Upper lobe of right lung (tissue), 1 donor: ENCODE measurements around the gene SMIM26. TPM values are rescaled to one million over a fixed set of nuclear protein-coding genes. Genes with fewer than 3 reads are reported as not detected.

ENCODE experiments used
- ATAC-seq: fragments of 200-7000 bp; cut with Tn5 transposase; one replicate; pipeline ENCODE4 v1.9.1; 2020; ENCODE audit warnings: mild to moderate bottlenecking, moderate library complexity
- DNase-seq: peaks from one replicate; pipeline ENCODE4 v3.0.0-alpha.2; 2020
- H3K27ac ChIP-seq: fragments of 200-600 bp; one replicate; pipeline ENCODE4 v1.8.0; 2022
- H3K27me3 ChIP-seq: fragments of 200-600 bp; one replicate; pipeline ENCODE4 v1.8.0; 2022; ENCODE audit warnings: mild to moderate bottlenecking
- H3K36me3 ChIP-seq: fragments of 200-600 bp; one replicate; pipeline ENCODE4 v1.8.0; 2022
- H3K4me1 ChIP-seq: fragments of 200-600 bp; one replicate; pipeline ENCODE4 v1.8.0; 2022
- H3K4me3 ChIP-seq: fragments of 200-600 bp; one replicate; pipeline ENCODE4 v1.8.0; 2022; ENCODE audit warnings: mild to moderate bottlenecking
- H3K9me3 ChIP-seq: fragments of 200-600 bp; one replicate; pipeline ENCODE4 v1.8.0; 2022
- CTCF ChIP-seq: fragments of 200-600 bp; IDR thresholded peaks from one replicate; pipeline ENCODE4 v1.8.0; 2022; ENCODE audit warnings: antibody characterized with exemption
- intact Hi-C: fragments of 100-400 bp; cut with DNase I; formaldehyde crosslinking; loops from one replicate; pipeline ENCODE4 v1.11.0; 2022
- total RNA-seq: library from RNA; stranded (reverse); fragmentation: NEBNext Ultra II Directional; extraction: Animal tissue kit (Norgen Biotek cat#: 25700); gene quantifications from one replicate; pipeline ENCODE4 v1.2.1, GENCODE V29; 2021
- donor health status: DM: no; HTN: yes; CAD: no; lungs with severe emphysema.

Gene SMIM26
- total RNA-seq, 1 donor from 2014 or later, result 59.5 TPM

GRCh38 chr20:18567739-18568091 is 483 bp downstream of the SMIM26 start:
- DNase-seq, result no peak
- Histone ChIP-seq H3K9me3 (no peaks in the 10 kb centered on the region), H3K36me3 (peaks cover 19% of the 10 kb centered on the region), H3K27me3 (no peaks in the 10 kb centered on the region), H3K4me1 (peaks cover 10% of the 10 kb centered on the region), H3K27ac (peak overlapping the region; percentile 90), H3K4me3 (peak overlapping the region; percentile 94)
- no peak for ATAC-seq
- TF ChIP-seq CTCF, result no peak
- intact Hi-C loops, result no loop called here

GRCh38 chr20:18571009-18571408 is 3.8 kb downstream of the SMIM26 start:
- Histone ChIP-seq H3K4me1 (peaks cover 10% of the 10 kb centered on the region), H3K4me3 (no peak overlapping the region), H3K27me3 (no peaks in the 10 kb centered on the region), H3K27ac (no peak overlapping the region), H3K36me3 (peaks cover 13% of the 10 kb centered on the region), H3K9me3 (no peaks in the 10 kb centered on the region)
- DNase-seq (no peak), ATAC-seq (no peak)
- TF ChIP-seq CTCF, result no peak
- intact Hi-C loops, result no loop called here

- Histone ChIP-seq H3K4me1 (peaks cover 8% of the 10 kb centered on the region), H3K27ac (no peak overlapping the region), H3K36me3 (peaks cover 13% of the 10 kb centered on the region), H3K9me3 (no peaks in the 10 kb centered on the region), H3K27me3 (no peaks in the 10 kb centered on the region), H3K4me3 (no peak overlapping the region)
- no peak for DNase-seq
- TF ChIP-seq CTCF, result no peak
- ATAC-seq, result no peak
- intact Hi-C loops, result no loop called here
These were observed 4.3 kb downstream of the SMIM26 start for GRCh38 chr20:18571578-18571977.

GRCh38 chr20:18577942-18578341 is 10.7 kb downstream of the SMIM26 start:
- intact Hi-C loops, result no loop called here
- TF ChIP-seq CTCF, result no peak
- Histone ChIP-seq H3K4me1 (no peaks in the 10 kb centered on the region), H3K4me3 (no peak overlapping the region), H3K27ac (no peak overlapping the region), H3K27me3 (no peaks in the 10 kb centered on the region), H3K36me3 (no peaks in the 10 kb centered on the region), H3K9me3 (no peaks in the 10 kb centered on the region)
- DNase-seq (no peak), ATAC-seq (no peak)

GRCh38 chr20:18578581-18578980 is 11.3 kb downstream of the SMIM26 start:
- DNase-seq (no peak), ATAC-seq (no peak)
- Histone ChIP-seq H3K27ac (no peak overlapping the region), H3K27me3 (no peaks in the 10 kb centered on the region), H3K4me1 (no peaks in the 10 kb centered on the region), H3K4me3 (no peak overlapping the region), H3K36me3 (no peaks in the 10 kb centered on the region), H3K9me3 (no peaks in the 10 kb centered on the region)
- TF ChIP-seq CTCF, result no peak
- intact Hi-C loops, result no loop called here

- Histone ChIP-seq H3K9me3 (no peaks in the 10 kb centered on the region), H3K4me1 (no peaks in the 10 kb centered on the region), H3K36me3 (no peaks in the 10 kb centered on the region), H3K4me3 (no peak overlapping the region), H3K27me3 (no peaks in the 10 kb centered on the region), H3K27ac (no peak overlapping the region)
- no peak for TF ChIP-seq CTCF
- intact Hi-C loops, result no loop called here
- DNase-seq, result no peak
- ATAC-seq, result no peak
These were observed 12.8 kb downstream of the SMIM26 start for GRCh38 chr20:18580012-18580411.
